GM12873 (cell line): ENCODE results near the gene ANXA11.

Experiments used
- TF ChIP-seq, protein P1 (sequence below): IDR thresholded peaks from 2 replicates; pipeline ENCODE4 v1.5.1; 2012; ENCODE audit warnings: low read depth, mild to moderate bottlenecking, moderate library complexity, low read length, control low read depth; ENCODE audit not compliant: insufficient read depth; ENCODE audit errors: missing control alignments

Gene ANXA11

DNA sequence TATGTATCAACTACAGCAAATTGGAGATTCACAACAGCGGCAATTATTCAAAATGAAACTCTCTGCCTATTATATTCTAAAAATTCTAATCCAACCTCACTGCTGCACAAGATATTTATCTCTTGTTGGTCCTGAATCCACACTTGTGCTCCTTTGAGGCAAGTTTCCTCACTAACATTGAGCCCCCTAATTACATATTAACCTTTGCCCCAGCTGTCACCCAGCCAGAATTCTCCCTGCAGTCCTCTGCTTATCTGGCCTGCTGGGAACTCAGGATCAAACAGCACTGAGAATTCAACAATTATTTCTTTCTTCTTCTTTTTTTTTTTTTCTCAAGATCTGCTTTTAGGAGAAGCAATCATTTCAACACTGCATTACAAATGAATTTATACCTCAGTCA, 94.4 kb downstream of the ANXA11 start:
- TF ChIP-seq, protein P1, sequence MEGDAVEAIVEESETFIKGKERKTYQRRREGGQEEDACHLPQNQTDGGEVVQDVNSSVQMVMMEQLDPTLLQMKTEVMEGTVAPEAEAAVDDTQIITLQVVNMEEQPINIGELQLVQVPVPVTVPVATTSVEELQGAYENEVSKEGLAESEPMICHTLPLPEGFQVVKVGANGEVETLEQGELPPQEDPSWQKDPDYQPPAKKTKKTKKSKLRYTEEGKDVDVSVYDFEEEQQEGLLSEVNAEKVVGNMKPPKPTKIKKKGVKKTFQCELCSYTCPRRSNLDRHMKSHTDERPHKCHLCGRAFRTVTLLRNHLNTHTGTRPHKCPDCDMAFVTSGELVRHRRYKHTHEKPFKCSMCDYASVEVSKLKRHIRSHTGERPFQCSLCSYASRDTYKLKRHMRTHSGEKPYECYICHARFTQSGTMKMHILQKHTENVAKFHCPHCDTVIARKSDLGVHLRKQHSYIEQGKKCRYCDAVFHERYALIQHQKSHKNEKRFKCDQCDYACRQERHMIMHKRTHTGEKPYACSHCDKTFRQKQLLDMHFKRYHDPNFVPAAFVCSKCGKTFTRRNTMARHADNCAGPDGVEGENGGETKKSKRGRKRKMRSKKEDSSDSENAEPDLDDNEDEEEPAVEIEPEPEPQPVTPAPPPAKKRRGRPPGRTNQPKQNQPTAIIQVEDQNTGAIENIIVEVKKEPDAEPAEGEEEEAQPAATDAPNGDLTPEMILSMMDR, result no peak

DNA sequence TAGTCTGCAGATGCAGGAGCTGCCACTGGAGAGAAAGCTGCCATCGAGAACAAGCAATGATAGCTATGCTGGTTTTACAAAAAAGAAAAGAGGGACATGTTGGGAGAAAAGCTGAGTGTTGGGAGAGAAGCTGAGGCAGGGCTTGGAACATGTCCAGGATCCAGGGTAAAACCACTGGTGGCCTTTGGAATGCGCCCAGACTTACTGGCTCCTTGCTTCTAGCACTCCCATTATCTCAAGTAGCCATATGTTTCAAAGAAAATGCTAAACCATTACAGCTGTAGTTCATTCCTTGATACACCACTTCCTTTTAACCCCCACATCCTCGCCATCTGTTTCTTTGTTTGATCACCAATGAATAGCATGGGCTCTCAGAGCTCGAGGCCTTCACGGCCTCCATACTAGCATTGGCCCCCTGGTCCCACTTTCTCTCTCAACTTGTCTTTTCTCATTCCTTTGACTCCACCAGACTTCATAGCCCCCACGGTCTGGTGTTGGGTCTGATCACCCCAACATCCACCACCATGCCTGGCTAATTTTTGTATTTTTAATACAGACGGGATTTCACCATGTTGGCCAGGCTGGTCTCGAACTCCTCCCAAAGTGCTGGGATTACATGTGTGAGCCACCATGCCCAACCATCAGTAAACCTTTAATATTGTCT, 96.6 kb downstream of the ANXA11 start:
- TF ChIP-seq, protein P1, result no peak

DNA sequence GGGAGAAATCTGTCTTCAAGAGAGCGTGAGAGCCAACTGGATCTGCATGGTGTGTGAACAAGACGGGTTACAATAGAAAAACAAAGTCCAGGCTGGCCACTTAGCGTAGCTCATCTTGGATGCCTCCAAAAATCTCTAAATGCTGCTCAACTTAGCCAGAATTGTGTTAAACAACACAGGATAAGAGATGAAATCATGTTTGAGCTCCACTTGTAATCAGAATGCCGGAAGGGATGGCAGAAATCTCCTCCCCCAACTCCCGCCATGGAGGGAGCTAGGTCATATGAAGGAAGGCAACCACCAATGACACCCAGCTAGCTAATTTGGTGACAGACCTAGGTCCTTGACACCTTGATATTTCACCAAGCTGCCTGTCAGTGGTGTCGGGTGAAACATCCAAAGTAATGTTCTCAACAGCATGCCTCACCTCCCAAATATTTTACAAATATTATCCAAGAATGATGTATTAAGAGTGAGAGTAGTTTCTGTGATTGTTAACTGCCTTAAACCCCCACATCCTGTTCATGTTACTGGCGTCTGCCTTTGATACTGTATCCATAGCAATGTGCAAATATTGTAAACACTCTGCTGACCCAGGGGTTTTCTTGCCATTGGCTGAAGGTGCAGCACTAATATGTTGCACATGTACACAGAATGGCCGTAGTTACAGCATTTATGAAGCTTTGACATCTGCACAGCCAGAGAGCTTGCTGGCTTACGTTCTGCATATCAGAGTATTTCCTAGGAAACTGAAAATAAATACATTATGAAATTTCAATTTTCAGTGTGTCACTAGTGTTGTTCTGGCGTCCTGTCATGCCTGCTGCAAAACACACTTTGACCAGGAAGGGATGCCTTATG, 101.0 kb downstream of the ANXA11 start:
- TF ChIP-seq, protein P1, result no peak
